ACC112 (cell line): ENCODE data around the gene NUDT9.
"Not testable (repeated sequence)": the region's sequence is repeated elsewhere in the genome, so short reads cannot be mapped to it uniquely, and the experiment has no call there.

ENCODE experiments used
- H2AFZ ChIP-seq: fragments of 200-600 bp; sonication (generic); one replicate; pipeline ENCODE4 v1.6.0; 2017; ENCODE audit warnings: antibody characterized with exemption, low read length; ENCODE audit not compliant: unreplicated experiment
- H3K27ac ChIP-seq: fragments of 200-600 bp; sonication (generic); 2 replicates; pipeline ENCODE4 v1.5.1; 2014; ENCODE audit warnings: low read depth, mild to moderate bottlenecking, antibody characterized with exemption, low read length, moderate library complexity
- H3K27me3 ChIP-seq: fragments of 200-600 bp; sonication (generic); 2 replicates; pipeline ENCODE4 v1.6.1; 2014; ENCODE audit warnings: mild to moderate bottlenecking, antibody characterized with exemption, low read length, moderate library complexity, mixed read lengths; ENCODE audit not compliant: insufficient read depth
- H3K36me3 ChIP-seq: fragments of 200-600 bp; sonication (generic); 2 replicates; pipeline ENCODE4 v1.6.1; 2016; ENCODE audit warnings: mild to moderate bottlenecking, antibody characterized with exemption, low read length, moderate library complexity, mixed read lengths; ENCODE audit not compliant: insufficient read depth
- H3K4me1 ChIP-seq: fragments of 200-600 bp; sonication (generic); one replicate; pipeline ENCODE4 v1.6.1; 2016; ENCODE audit warnings: low read length, mixed read lengths; ENCODE audit not compliant: insufficient read depth, unreplicated experiment, control insufficient read depth
- H3K4me3 ChIP-seq: fragments of 200-600 bp; sonication (generic); 2 replicates; pipeline ENCODE4 v1.5.1; 2014; ENCODE audit warnings: mild to moderate bottlenecking, low read depth, low read length
- H3K79me2 ChIP-seq: fragments of 200-600 bp; sonication (generic); one replicate; pipeline ENCODE4 v1.6.0; 2016; ENCODE audit warnings: low read length; ENCODE audit not compliant: control insufficient read depth, unreplicated experiment, insufficient read depth

Gene NUDT9

DNA sequence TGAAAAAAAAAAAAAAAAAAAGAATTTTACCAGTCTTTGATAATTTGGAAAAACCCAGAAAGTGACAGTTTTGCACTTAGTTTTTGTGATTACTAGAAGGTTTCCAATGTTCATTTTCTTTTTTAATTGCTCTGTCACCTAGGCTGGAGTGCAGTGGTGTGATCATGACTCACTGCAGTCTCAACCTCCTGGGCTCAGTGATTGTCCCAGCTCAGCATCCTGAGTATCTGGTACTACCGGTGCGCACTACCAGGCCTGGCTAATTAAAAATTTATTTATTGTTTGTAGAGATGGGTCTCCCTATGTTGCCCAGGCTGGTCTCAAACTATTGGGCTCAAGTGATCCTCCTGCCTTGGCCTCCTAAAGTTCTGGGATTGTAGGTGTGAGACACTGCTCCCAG lies 3.3 kb downstream of the NUDT9 start:
- Histone ChIP-seq H3K79me2 (peaks cover 51% of the 10 kb centered on the region), H3K36me3 (no peaks in the 10 kb centered on the region), H3K27me3 (no peaks in the 10 kb centered on the region)

DNA sequence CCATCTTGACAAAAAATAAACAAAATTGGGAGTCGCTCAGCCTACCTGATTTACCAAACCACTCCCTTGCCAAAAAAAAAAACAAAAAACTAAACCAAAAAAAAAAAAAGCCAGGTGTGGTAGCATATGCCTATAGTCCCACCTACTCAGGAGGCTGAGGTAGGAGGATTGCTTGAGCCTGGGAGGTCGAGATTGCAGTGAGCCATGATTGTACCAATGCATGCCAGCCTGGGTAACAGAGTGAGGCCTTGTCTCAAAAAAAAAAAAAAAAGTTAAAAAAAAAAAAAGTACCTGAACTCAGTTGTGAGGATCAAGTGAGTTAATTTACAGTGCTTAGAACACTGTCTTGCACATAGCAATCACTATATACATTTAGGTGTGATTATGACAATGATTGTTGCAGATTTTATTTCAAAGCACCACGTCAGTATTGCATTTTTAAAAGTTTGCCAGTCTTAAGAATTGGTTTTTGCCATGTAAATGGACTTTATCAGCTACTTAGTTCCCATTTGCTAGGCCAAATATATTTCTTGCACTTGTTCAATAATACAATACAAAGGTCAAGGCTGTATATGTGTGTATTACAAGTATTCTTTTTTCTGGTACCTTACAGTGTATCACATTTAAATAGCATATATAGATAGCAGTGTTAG lies 4.6 kb downstream of the NUDT9 start:
- Histone ChIP-seq H3K36me3 (no peaks in the 10 kb centered on the region), H3K4me1 (peaks cover 18% of the 10 kb centered on the region), H3K27ac (no peak overlapping the region), H2AFZ (no peak overlapping the region), H3K27me3 (no peaks in the 10 kb centered on the region), H3K4me3 (no peak overlapping the region), H3K79me2 (peaks cover 61% of the 10 kb centered on the region)

More for the DNA sequence above, 3.3 kb downstream of the NUDT9 start:
- Histone ChIP-seq H2AFZ (no peak overlapping the region), H3K27ac (no peak overlapping the region), H3K4me1 (peaks cover 18% of the 10 kb centered on the region), H3K4me3 (no peak overlapping the region)

DNA sequence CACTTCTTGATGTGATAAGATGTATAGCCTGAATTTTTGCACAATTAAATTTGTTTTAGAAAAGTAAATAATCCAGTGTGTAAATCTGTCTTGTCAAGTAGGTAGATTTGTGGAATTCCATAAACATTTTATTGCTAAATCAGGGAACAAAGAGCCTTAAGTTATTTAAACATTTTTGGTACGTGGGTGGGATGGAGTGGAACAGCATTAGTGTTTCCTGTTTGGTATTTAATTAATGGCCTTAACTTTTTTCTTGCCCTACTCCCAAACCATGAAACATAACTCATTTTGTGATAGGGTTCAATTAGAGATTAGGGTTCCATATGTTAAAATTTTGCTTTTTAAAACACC lies 5.1 kb downstream of the NUDT9 start:
- peaks cover 66% of the 10 kb centered on the region for H3K79me2 ChIP-seq
- H3K4me3 ChIP-seq: no peak overlapping the region
- no peaks in the 10 kb centered on the region for H3K36me3 ChIP-seq
- H3K27ac ChIP-seq: no peak overlapping the region
- no peak overlapping the region for H2AFZ ChIP-seq
- no peaks in the 10 kb centered on the region for H3K27me3 ChIP-seq
- H3K4me1 ChIP-seq: peaks cover 18% of the 10 kb centered on the region

DNA sequence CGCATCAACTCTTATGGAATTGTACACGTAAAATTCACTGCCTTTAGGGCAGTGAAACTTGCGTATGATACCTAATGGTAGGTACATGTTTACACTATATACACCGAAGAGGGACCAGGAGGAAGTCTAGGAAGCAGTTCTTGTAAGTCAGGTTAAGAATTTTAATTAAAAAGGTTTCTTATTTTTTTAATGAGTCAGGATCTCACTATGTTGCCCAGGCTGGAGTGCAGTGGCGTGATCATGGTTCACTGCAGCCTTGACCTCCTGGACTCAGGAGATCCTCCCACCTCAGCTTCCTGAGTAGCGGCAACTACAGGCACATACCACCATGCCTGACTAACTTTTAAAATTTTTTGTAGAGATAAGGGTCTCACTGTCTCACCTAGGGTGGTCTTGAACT lies 6.6 kb downstream of the NUDT9 start:
- peaks cover 73% of the 10 kb centered on the region for H3K79me2 ChIP-seq
- peaks cover 18% of the 10 kb centered on the region for H3K4me1 ChIP-seq
- H3K27me3 ChIP-seq: no peaks in the 10 kb centered on the region
- H3K4me3 ChIP-seq: no peak overlapping the region
- no peak overlapping the region for H2AFZ ChIP-seq
- no peaks in the 10 kb centered on the region for H3K36me3 ChIP-seq
- H3K27ac ChIP-seq: no peak overlapping the region

DNA sequence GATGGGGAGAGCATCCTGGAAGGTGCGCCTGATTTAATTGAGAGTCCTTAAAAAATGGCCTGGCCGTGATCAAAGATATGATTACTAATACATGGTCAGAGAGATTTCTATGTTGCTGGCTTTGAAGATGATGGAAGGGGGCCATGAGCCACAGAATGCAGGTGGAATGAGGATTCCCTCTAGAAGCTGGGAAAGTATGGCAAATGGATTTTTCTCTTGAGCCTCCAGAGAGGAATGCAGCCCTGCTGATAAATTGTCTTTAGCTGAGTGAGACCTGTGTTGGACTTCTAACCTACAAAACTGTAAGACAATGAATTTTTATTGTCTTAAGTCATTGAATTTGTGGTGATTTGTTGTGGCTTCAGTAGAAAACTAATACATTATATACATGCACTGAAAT lies 7.7 kb downstream of the NUDT9 start:
- H3K4me3 ChIP-seq: no peak overlapping the region
- no peak overlapping the region for H2AFZ ChIP-seq
- peaks cover 65% of the 10 kb centered on the region for H3K79me2 ChIP-seq
- H3K36me3 ChIP-seq: no peaks in the 10 kb centered on the region
- no peak overlapping the region for H3K27ac ChIP-seq
- H3K27me3 ChIP-seq: no peaks in the 10 kb centered on the region
- H3K4me1 ChIP-seq: peaks cover 9% of the 10 kb centered on the region

DNA sequence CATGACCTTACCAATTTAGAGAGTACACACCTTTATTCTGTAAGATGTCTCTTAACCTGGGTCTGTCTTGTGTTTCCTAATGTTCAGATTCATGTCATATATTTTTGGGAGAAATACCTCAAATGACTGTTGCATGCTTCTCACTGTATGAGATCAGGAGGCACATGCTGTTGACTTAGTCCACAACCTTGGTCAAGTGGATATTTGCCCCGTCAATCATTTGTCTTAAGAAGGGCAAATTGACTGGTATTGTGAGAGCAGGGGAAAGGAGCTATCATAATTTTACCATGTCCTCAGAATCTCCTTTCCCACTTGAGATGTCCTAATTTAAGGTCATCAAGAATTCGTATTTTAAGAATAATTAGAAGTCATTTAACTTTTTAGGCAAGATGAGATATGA lies 11.0 kb downstream of the NUDT9 start:
- H3K27me3 ChIP-seq: no peaks in the 10 kb centered on the region
- no peak overlapping the region for H2AFZ ChIP-seq
- peaks cover 3% of the 10 kb centered on the region; the same call in 1 of the 2 replicates for H3K36me3 ChIP-seq
- no peak overlapping the region for H3K4me3 ChIP-seq
- peaks cover 49% of the 10 kb centered on the region for H3K79me2 ChIP-seq
- no peak overlapping the region for H3K27ac ChIP-seq
- H3K4me1 ChIP-seq: no peaks in the 10 kb centered on the region

DNA sequence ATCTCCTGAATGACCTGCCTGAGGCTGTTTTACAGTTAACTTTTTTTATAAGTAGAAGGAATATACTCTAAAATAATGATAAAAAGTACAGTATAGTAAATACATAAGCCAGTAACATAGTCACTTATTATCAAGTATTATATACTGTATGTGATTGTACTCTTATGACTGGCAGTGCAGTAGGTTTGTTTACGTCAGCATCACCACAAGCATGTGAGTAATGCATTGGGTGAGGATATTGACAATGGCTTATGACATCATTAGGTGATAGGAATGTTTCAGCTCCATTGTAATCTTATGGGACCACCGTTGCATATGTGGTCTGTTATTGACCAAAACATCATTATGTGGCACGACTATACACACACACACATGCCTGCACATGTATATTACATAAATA lies 20.5 kb downstream of the NUDT9 start:
- no peaks in the 10 kb centered on the region for H3K4me1 ChIP-seq
- no peak overlapping the region for H3K27ac ChIP-seq
- H3K4me3 ChIP-seq: no peak overlapping the region
- no peaks in the 10 kb centered on the region for H3K27me3 ChIP-seq
- peaks cover 12% of the 10 kb centered on the region for H3K36me3 ChIP-seq
- H3K79me2 ChIP-seq: no peaks in the 10 kb centered on the region
- H2AFZ ChIP-seq: no peak overlapping the region

DNA sequence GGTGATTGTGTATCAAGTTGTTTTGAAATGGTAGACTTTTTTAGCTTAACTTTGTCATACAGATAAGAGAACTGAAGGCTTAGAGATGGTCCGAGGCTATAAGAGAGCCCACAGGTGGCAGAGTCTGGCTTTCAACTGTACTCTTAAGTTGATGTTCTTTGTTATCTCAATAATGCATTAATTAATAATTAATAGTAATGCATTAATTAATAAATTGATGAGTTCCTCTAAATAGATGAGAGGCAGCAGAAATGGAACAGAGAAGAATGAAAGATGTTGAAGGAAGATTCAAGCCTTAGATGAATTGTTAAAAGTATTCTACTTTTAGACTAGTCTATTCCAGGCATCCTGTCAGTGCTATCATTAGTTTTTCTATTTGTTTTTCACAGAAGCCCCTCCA lies 22.4 kb downstream of the NUDT9 start:
- Histone ChIP-seq H3K36me3 (peaks cover 8% of the 10 kb centered on the region), H3K79me2 (no peaks in the 10 kb centered on the region), H2AFZ (no peak overlapping the region), H3K27ac (no peak overlapping the region), H3K4me3 (no peak overlapping the region), H3K27me3 (no peaks in the 10 kb centered on the region), H3K4me1 (no peaks in the 10 kb centered on the region)

DNA sequence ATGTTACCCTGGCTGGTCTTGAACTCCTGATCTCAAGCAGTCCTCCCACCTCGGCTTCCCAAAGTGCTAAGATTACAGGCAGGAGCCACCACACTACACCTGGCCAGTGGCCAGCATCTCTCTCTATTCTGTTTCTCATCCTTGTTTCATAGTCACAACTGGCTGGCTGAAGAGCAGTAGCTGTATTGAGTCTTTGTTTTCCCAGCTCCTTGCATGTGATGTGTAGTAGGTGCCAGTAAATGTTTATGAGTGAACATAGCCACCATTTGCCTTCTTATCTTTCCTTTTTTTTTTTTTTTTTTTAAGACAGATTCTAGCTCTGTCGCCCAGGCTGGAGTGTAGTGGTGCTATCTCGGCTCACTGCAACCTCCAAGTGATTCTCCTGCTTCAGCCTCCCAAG lies 23.6 kb downstream of the NUDT9 start:
- Histone ChIP-seq H3K79me2 (no peaks in the 10 kb centered on the region), H3K27me3 (no peaks in the 10 kb centered on the region), H3K27ac (no peak overlapping the region), H3K4me1 (no peaks in the 10 kb centered on the region), H3K36me3 (peaks cover 9% of the 10 kb centered on the region), H2AFZ (no peak overlapping the region), H3K4me3 (no peak overlapping the region)

DNA sequence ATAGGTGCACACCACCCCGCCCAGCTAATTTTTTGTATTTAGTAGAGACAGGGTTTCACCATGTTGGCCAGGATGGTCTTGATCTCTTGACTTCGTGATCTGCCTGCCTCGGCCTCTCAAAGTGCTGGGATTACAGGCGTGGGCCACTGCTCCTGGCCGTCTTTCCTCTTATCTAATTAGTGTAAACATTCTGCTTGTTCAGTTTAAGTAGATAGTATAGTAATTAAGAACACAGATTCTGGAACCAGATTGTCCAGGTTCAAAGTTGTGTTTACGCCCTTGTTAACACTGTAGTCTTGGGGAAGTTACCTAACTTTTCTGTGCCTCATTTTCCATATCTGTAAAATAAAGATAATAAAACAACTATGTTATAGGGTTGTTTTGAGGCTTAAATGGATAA lies 24.0 kb downstream of the NUDT9 start:
- not testable (repeated sequence) for H3K27ac ChIP-seq, H2AFZ ChIP-seq, H3K27me3 ChIP-seq, H3K79me2 ChIP-seq, H3K4me3 ChIP-seq, H3K4me1 ChIP-seq
- H3K36me3 ChIP-seq: peaks cover 13% of the 10 kb centered on the region

DNA sequence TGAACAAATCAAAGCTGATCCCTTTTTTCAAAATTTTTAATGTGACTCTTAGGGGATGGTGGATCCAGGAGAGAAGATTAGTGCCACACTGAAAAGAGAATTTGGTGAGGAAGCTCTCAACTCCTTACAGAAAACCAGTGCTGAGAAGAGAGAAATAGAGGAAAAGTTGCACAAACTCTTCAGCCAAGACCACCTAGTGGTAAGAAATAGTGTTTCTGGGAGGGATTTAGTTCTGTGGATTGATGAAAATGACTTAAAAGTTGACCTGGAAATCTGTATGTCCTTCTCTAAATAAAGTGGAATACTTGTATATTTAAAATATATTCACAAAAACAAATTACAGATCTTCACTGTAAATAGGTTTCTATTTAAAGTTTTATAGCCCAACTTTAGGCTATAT lies 29.2 kb downstream of the NUDT9 start:
- no peak overlapping the region for H3K4me3 ChIP-seq
- H3K79me2 ChIP-seq: no peaks in the 10 kb centered on the region
- no peak overlapping the region for H2AFZ ChIP-seq
- H3K27me3 ChIP-seq: no peaks in the 10 kb centered on the region
- H3K27ac ChIP-seq: no peak overlapping the region
- H3K4me1 ChIP-seq: no peaks in the 10 kb centered on the region
- peaks cover 10% of the 10 kb centered on the region for H3K36me3 ChIP-seq
